HEK293 (cell line): Measurements from ENCODE around the gene COL4A1.

Experiments
- HOXA7 ChIP-seq: sonication (generic); formaldehyde crosslinking; IDR thresholded peaks from 2 replicates; pipeline ENCODE4 v1.8.1; 2022; ENCODE audit warnings: missing genetic modification reagents, borderline replicate concordance
- KLF16 ChIP-seq: fragments of 450-650 bp; formaldehyde crosslinking; IDR thresholded peaks from 2 replicates; pipeline ENCODE4 v1.5.1; 2017; ENCODE audit warnings: missing biosample characterization, missing genetic modification characterization
- KLF8 ChIP-seq: fragments of 450-650 bp; formaldehyde crosslinking; IDR thresholded peaks from 2 replicates; pipeline ENCODE4 v1.5.1; 2016; ENCODE audit warnings: missing biosample characterization, missing genetic modification characterization
- OSR2 ChIP-seq: fragments of 450-650 bp; formaldehyde crosslinking; IDR thresholded peaks from 2 replicates; pipeline ENCODE4 v1.5.1; 2016; ENCODE audit warnings: missing biosample characterization, missing genetic modification characterization
- TF ChIP-seq, protein P1 (sequence below): fragments of 450-650 bp; formaldehyde crosslinking; IDR thresholded peaks from 2 replicates; pipeline ENCODE4 v1.5.1; 2016; ENCODE audit warnings: missing biosample characterization, missing genetic modification characterization

- TF ChIP-seq, protein P1, sequence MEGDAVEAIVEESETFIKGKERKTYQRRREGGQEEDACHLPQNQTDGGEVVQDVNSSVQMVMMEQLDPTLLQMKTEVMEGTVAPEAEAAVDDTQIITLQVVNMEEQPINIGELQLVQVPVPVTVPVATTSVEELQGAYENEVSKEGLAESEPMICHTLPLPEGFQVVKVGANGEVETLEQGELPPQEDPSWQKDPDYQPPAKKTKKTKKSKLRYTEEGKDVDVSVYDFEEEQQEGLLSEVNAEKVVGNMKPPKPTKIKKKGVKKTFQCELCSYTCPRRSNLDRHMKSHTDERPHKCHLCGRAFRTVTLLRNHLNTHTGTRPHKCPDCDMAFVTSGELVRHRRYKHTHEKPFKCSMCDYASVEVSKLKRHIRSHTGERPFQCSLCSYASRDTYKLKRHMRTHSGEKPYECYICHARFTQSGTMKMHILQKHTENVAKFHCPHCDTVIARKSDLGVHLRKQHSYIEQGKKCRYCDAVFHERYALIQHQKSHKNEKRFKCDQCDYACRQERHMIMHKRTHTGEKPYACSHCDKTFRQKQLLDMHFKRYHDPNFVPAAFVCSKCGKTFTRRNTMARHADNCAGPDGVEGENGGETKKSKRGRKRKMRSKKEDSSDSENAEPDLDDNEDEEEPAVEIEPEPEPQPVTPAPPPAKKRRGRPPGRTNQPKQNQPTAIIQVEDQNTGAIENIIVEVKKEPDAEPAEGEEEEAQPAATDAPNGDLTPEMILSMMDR = no peak
- TF ChIP-seq OSR2 (tag by site-specific recombination) (no peak), KLF16 (no peak), HOXA7 (CRISPR knock-in tag) (no peak), KLF8 (tag by site-specific recombination) (no peak)
Observed at GRCh38 chr13:110310541-110311442, 3.8 kb upstream of the COL4A1 start.
